ENCODE data around the gene USHBP1.

GRCh38 chr19:17202713-17203112 lies 61.8 kb downstream of the USHBP1 start:
- TF ChIP-seq GABPA (IDR thresholded peaks at IDR 0.05; ENCODE audit: low read depth) (no peak), PML (IDR thresholded peaks at IDR 0.05; ENCODE audit: low read length) (no peak)

All from GM12878 (cell line).